ENCODE measurements around the gene COPG1.

DNA sequence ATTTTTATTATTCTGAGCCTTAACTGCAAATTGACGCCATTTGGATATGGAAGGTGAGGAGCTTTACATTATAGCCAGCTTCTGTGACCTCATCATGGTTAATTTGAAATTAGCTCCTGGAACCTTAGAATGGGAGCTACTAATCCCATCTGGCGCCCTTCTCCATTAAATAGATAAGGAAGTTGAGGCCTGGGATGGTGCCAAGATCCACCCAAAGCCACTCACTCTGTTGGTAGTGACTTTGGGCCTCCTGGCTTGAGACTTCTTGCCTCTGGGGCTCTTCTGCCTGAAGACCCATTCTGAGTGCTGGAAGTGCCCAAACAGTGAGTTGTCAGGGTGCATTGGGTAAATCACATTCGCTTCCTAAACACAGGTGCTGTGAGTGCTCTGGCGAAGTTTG, 17.2 kb downstream of the COPG1 start:
- TF ChIP-seq EZH2 (IDR thresholded peaks at IDR 0.05; ENCODE audit: insufficient read depth, low read length): no peak
- TF ChIP-seq, protein P1, sequence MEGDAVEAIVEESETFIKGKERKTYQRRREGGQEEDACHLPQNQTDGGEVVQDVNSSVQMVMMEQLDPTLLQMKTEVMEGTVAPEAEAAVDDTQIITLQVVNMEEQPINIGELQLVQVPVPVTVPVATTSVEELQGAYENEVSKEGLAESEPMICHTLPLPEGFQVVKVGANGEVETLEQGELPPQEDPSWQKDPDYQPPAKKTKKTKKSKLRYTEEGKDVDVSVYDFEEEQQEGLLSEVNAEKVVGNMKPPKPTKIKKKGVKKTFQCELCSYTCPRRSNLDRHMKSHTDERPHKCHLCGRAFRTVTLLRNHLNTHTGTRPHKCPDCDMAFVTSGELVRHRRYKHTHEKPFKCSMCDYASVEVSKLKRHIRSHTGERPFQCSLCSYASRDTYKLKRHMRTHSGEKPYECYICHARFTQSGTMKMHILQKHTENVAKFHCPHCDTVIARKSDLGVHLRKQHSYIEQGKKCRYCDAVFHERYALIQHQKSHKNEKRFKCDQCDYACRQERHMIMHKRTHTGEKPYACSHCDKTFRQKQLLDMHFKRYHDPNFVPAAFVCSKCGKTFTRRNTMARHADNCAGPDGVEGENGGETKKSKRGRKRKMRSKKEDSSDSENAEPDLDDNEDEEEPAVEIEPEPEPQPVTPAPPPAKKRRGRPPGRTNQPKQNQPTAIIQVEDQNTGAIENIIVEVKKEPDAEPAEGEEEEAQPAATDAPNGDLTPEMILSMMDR (IDR thresholded peaks at IDR 0.05; ENCODE audit: insufficient read depth, low read depth, low read length): no peak

Data from astrocyte (in vitro differentiated cells and primary cell).